OCI-M2 (cell line): ENCODE measurements around the gene GSG1L.

Source experiments
- DNase-seq: peaks from one replicate; lab custom pipeline; 2025; ENCODE audit not compliant: unreplicated experiment; lab: John Stamatoyannopoulos, UW

GSG1L gene

GRCh38 chr16:28092721-28093384 is 29.3 kb upstream of the GSG1L start:
- DNase-seq: no peak

GRCh38 chr16:28091656-28092055 is 28.1 kb upstream of the GSG1L start:
- DNase-seq: no peak

- no peak for DNase-seq
Observed at GRCh38 chr16:28090646-28091377, 27.3 kb upstream of the GSG1L start.

GRCh38 chr16:28089992-28090365 is 26.5 kb upstream of the GSG1L start:
- DNase-seq: no peak

GRCh38 chr16:28089205-28089991 is 25.9 kb upstream of the GSG1L start:
- no peak for DNase-seq

GRCh38 chr16:28087675-28088300 is 24.3 kb upstream of the GSG1L start:
- DNase-seq: no peak

DNA sequence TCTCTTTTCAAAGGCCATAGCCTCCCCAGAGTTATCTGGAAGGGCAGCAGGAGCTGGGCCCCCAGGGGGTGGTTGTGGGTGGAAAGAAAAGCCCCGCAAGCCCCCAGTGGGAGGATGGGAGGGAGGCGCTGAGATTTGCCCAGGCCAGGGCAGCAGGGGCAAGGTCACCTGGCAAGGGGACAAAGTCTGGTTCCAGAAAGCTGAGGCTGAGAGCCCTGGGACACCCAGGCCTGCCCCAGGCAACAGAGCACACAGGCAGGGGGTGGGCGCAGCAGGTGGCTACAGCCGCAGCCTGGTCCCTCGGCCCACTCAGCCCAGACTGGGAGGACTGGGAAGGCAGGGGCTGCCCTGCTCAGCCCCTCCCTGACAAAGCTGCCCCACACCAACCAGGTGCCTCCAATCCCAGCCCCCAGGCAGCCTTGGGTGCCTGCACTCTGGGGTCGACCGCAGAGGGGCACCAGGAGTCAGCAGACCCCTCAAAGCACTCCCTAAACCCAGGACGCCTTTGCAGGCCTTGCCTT is 23.7 kb upstream of the GSG1L start:
- no peak for DNase-seq

- no peak for DNase-seq
Observed at GRCh38 chr16:28086186-28087139, 22.9 kb upstream of the GSG1L start.

DNA sequence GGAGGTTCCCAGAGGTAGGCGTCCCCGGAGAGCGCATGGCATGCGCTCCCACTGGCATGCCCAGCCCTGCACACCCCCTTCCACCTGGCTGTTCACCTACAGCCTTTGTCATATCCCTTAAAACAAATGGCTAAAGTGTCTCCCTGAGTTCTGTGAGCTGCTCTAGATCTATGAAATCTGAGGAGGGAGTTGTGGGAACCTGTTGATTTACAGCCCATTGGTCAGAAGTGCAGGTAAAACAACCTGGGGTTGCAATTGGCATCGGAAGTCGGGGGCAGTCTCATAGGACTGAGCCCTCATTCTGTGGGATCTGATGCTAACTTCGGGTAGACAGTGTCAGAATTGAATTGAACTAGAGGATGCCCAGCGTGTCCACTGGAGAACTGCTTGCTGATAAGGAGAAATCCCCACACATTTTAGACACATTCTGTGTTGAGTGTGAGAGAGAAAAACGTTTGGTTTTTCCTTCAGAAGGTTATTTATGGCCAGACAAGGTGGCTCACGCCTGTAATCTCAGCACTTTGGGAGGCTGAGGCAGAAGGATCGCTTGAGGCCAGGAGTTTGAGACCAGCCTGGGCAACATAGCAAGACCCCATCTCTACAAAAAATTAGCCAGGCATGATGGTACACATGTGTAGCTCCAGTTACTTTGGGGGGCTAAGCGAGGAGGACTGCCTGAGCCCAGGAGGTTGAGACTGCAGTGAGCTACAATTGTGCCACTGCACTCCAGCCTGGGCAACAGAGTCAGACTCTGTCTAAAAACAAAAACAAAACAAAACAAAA is 22.1 kb upstream of the GSG1L start:
- no peak for DNase-seq

DNA sequence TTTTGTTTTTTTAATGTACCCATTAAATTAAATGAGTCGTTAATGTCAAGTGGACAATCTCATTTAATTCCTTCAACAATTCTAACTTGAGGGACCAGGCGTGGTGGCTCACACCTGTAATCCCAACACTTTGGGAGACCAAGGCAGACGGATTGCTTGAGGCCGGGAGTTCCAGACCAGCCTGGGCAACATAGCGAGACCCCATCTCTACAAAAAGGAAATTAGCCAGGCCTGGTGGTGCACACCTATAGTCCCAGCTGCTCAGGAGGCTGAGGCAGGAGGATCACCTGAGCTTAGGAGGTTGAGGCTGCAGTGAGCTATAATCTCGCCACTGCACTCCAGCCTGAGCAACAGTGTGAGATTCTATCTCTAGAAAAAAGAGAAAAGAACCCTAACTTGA is 20.7 kb upstream of the GSG1L start:
- DNase-seq: no peak

DNA sequence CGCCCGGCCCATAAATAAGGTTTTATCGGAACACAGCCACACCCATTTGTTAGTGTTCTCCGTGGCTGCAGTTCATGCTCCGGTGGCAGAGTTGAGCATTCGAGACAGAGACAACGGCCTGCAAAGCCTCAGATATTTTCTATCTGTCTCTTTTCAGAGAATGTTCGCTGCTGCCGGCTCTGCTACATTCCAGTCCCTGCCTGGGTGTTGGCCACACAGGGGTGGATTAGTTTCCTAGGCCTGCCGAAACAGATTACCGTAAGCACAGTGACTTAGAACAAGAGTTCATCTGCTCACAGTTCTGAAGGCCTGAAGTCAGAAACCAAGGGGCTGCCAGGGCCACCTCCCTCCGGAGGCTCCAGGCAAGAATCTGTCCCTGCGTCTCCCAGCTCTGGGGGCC is 19.1 kb upstream of the GSG1L start:
- DNase-seq: no peak

- no peak for DNase-seq
Observed at GRCh38 chr16:28081391-28081968, 18.0 kb upstream of the GSG1L start.

DNA sequence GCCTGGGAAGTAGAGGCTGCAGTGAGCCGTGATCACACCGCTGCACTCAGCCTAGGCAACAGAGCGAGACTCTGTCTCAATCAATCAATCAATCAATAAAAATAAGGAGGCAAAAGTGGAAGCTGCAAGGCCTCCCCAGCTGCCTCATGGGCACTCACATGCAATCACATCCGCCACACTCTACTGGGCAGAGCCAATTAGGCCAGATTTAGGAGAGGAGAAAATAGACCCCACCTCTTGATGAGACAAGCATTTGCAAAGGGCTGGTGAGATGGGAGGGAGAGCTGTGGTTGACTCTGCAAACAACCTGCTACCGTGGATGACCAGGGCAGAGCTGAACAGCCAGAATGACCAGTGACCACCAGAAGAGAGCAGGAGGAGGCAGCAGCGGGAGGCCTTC is 14.7 kb upstream of the GSG1L start:
- DNase-seq: no peak

DNA sequence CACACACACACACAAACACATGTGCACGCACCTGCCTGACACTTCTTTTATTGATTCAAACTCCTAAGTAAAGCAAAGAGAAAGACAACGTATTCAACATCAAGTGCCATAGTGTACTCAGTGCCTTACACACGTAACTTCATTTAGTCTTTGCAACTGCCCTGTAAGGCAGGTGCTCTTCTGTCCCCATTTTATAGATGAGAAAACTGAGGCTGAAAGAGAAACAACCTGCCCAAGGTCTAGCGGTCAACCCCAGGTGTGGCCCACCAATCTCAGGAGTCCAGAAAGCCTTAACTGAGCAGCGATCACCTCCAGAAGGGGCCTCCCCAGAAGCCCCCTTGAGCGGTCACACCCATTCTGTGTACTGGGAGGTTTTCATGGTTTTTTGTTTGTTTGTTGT is 10.3 kb upstream of the GSG1L start:
- DNase-seq: no peak

GRCh38 chr16:28072087-28072486 is 8.6 kb upstream of the GSG1L start:
- DNase-seq: no peak

DNA sequence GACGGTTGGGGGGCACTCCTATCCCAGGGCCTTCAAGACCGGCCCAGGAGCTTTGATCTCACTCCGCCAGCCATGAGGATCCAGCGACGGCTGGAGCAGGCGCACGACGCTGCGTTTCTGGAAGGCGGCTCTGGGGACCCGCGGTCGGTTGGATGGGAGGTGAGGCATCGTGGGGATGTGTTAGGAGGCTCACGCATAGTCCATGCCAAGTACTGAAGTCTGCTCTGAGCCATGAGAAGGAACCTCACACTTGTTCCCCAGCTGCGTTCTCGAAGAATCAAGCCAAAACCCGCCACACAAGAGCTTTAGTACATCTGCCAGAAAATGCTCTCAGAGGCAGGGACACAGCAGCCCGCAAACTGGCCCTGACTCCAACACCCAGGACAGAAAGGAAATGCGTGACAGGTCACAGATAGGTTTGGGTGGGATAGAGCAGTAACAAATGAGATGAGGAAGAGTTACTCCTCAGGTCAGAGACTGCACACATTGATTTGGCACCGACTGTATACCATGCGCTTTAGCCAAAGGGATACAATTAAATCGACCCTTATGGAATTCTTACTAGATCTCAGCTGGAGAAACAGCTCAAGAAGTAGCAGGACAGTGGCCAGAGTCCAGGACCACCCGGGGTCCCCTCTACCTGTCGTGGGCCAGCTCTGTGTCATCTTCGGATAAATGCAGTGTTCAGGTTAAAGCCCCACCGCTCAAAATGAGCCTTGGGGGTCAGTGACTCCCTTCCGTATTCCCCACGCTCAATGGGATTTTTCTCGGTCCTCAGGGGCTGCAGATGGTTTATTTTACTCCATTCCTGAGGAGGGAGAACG is 6.7 kb upstream of the GSG1L start:
- DNase-seq: no peak

DNA sequence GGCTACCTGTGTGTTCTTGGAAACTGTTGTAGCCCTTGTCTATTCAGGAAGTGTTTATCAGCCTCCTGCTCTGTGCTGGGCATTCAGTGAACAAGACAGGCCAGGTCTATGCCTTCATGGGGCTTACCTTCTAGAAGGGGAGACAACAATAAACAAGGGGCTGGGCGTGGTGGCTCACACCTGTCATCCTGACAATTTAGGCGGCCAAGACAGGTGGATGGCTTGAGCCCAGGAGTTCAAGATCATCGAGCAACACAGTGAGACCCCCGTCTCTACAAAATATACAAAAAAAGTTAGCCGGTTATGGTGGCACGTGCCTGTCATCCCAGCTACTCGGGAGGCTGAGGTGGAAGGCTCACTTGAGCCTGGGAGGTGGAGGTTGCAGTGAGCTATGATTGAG is 5.5 kb upstream of the GSG1L start:
- no peak for DNase-seq
